GM12878 (cell line): ENCODE results near the gene FGF19. TPM values are rescaled to one million over a fixed set of nuclear protein-coding genes. Genes with fewer than 3 reads are reported as not detected.

ENCODE experiments used
- ATAC-seq: fragments of 200-7000 bp; cut with Tn5 transposase; 3 replicates; pipeline ENCODE4 v1.9.1; 2020; ENCODE audit warnings: mild to moderate bottlenecking, moderate library complexity
- BruUV-seq: library from RNA; stranded (reverse); fragments of 400-500 nt; replicated peaks from 2 replicates; lab custom pipeline; 2021; lab: Mats Ljungman, UMichigan
- CTCF ChIA-PET: fragments of 300-600 bp; sonication (Branson Sonifier 250); formaldehyde crosslinking; extraction: SDS; loops from one replicate; lab custom pipeline; 2021; ENCODE audit warnings: inconsistent platforms; lab: Yijun Ruan, JAX
- POLR2A ChIA-PET: fragments of 350-600 bp; formaldehyde crosslinking; extraction: SDS; loops from one replicate; lab custom pipeline; 2021; ENCODE audit warnings: inconsistent platforms; lab: Charles Lee
- RAD21 ChIA-PET: fragments of 300-600 bp; sonication (Branson Sonifier 250); formaldehyde crosslinking; loops from one replicate; lab custom pipeline; 2023; ENCODE audit warnings: antibody characterized with exemption; ENCODE audit not compliant: unreplicated experiment; lab: Charles Lee
- SMC1A ChIA-PET: fragments of 300-600 bp; sonication (Branson Sonifier 250); formaldehyde crosslinking; loops from one replicate; lab custom pipeline; 2023; ENCODE audit not compliant: unreplicated experiment, uncharacterized antibody; lab: Charles Lee
- DNase-seq: peaks from one replicate; pipeline ENCODE4 v3.0.0-alpha.2; 2011; ENCODE audit warnings: low read depth, low spot score
- FAIRE-seq: peaks from 3 replicates; lab custom pipeline; 2011; peaks lifted over from hg19 to GRCh38; lab: Jason Lieb, UNC
- H2AFZ ChIP-seq: 2 replicates; pipeline ENCODE4 v1.6.0; 2011; ENCODE audit warnings: low read depth, low read length, control low read depth; ENCODE audit not compliant: control insufficient read depth
- H3K27ac ChIP-seq: 2 replicates; pipeline ENCODE4 v1.5.1; 2011; ENCODE audit warnings: control low read depth; ENCODE audit not compliant: control insufficient read depth, insufficient read depth
- H3K27me3 ChIP-seq, 2 experiments: replicated peaks in 1 of 2; 2 replicates each; pipeline versions ENCODE4 v1.6.0 to v1.6.1; 2011; ENCODE audit warnings: low read length in 1 of 2; ENCODE audit not compliant: control insufficient read depth in 2 of 2, insufficient read depth in 2 of 2
- H3K36me3 ChIP-seq, 2 experiments: 2 replicates each; pipeline ENCODE4 v1.5.1; 2011; ENCODE audit warnings: low read length in 1 of 2; ENCODE audit not compliant: control insufficient read depth in 2 of 2, insufficient read depth in 2 of 2
- H3K4me1 ChIP-seq: 2 replicates; pipeline ENCODE4 v1.6.1; 2011; ENCODE audit warnings: mild to moderate bottlenecking, low read length, moderate library complexity, mixed read lengths; ENCODE audit not compliant: control insufficient read depth, insufficient read depth
- H3K4me2 ChIP-seq: 2 replicates; pipeline ENCODE4 v1.6.0; 2011; ENCODE audit warnings: control low read depth; ENCODE audit not compliant: control insufficient read depth, insufficient read depth
- H3K4me3 ChIP-seq: fragments of 200-600 bp; sonication (generic); 2 replicates; pipeline ENCODE4 v1.5.1; 2016
- H3K79me2 ChIP-seq: 2 replicates; pipeline ENCODE4 v1.6.0; 2011; ENCODE audit warnings: low read length; ENCODE audit not compliant: control insufficient read depth, insufficient read depth
- H3K9ac ChIP-seq: 2 replicates; pipeline ENCODE4 v1.8.0; 2011; ENCODE audit warnings: low read length, control low read depth, mixed read lengths; ENCODE audit not compliant: control insufficient read depth, insufficient read depth
- H3K9me3 ChIP-seq: replicated peaks from 3 replicates; pipeline ENCODE4 v1.5.1; 2011; ENCODE audit warnings: mild to moderate bottlenecking, low read length; ENCODE audit not compliant: control insufficient read depth, insufficient read depth
- H4K20me1 ChIP-seq: 2 replicates; pipeline ENCODE4 v1.6.0; 2011; ENCODE audit not compliant: control insufficient read depth, insufficient read depth
- CBX3 ChIP-seq: fragments of 200-600 bp; sonication (generic); IDR thresholded peaks from 2 replicates; pipeline ENCODE4 v1.6.1; 2016; ENCODE audit warnings: low read depth, borderline replicate concordance
- CEBPZ ChIP-seq: fragments of 150-350 bp; IDR thresholded peaks from 2 replicates; pipeline ENCODE4 v1.6.1; 2016; ENCODE audit warnings: low read depth, low read length
- E4F1 ChIP-seq: fragments of 450-650 bp; IDR thresholded peaks from 2 replicates; pipeline ENCODE4 v1.6.1; 2018; ENCODE audit warnings: borderline replicate concordance, mild to moderate bottlenecking; ENCODE audit not compliant: partially characterized antibody
- ELK1 ChIP-seq: IDR thresholded peaks from 2 replicates; pipeline ENCODE4 v1.6.1; 2012; ENCODE audit warnings: low read depth, low read length, improper control_type of control experiment
- HDAC6 ChIP-seq: fragments of 200-600 bp; sonication (generic); IDR thresholded peaks from one replicate; pipeline ENCODE4 v1.8.0; 2017; ENCODE audit warnings: antibody characterized with exemption; ENCODE audit not compliant: unreplicated experiment
- NRF1 ChIP-seq: conservative IDR thresholded peaks from 2 replicates; pipeline ENCODE4 v1.6.1; 2011; ENCODE audit warnings: mild to moderate bottlenecking, low read depth, low read length, improper control_type of control experiment
- POU2F2 ChIP-seq: IDR thresholded peaks from 3 replicates; pipeline ENCODE4 v1.6.1; 2011; ENCODE audit warnings: low read depth, mild to moderate bottlenecking, low read length, borderline replicate concordance
- STAT3 ChIP-seq: IDR thresholded peaks from 2 replicates; pipeline ENCODE4 v1.6.1; 2011; ENCODE audit warnings: low read depth, low read length, improper control_type of control experiment
- TBL1XR1 ChIP-seq: IDR thresholded peaks from 2 replicates; pipeline ENCODE4 v1.6.1; 2012; ENCODE audit warnings: low read depth, low read length, improper control_type of control experiment
- TCF3 ChIP-seq: IDR thresholded peaks from 2 replicates; pipeline ENCODE4 v1.6.1; 2012; ENCODE audit warnings: low read depth, mild to moderate bottlenecking, low read length, borderline replicate concordance; ENCODE audit not compliant: insufficient read depth
- ZBTB11 ChIP-seq: fragments of 450-650 bp; formaldehyde crosslinking; IDR thresholded peaks from 2 replicates; pipeline ENCODE4 v1.5.0; 2022; ENCODE audit warnings: mild to moderate bottlenecking, missing genetic modification characterization
- ZNF217 ChIP-seq: fragments of 450-650 bp; IDR thresholded peaks from 2 replicates; pipeline ENCODE4 v1.6.1; 2017; ENCODE audit warnings: antibody characterized with exemption, mild to moderate bottlenecking
- WGBS: methylation state at CpG from one replicate; pipeline ENCODE4 v1.1.6; 2016; ENCODE audit warnings: low lambda C conversion rate; ENCODE audit not compliant: insufficient replicate concordance, insufficient coverage; ENCODE audit errors: missing lambda C conversion rate; 5-methylcytosine and 5-hydroxymethylcytosine counted together
- in situ Hi-C: fragments of 300-500 bp; cut with MboI; formaldehyde crosslinking; loops from 9 replicates; pipeline ENCODE4 v1.14.3; 2018; ENCODE audit warnings: mixed read lengths
- intact Hi-C: fragments of 100-400 bp; cut with micrococcal nuclease; formaldehyde crosslinking; loops from one replicate; pipeline ENCODE4 v1.14.2; 2022; ENCODE audit not compliant: unreplicated experiment
- polyA plus RNA-seq, 11 experiments: library from polyadenylated mRNA; depleted of rRNA in 4 of 11; unstranded in 6 of 11; stranded (reverse) in 5 of 11; fragments of >200 nt; fragmentation: Nextera tagmentation in 4 of 11; fragmentation: Illumina TruSeq in 1 of 11; extraction: Ambion mirVana in 4 of 11; extraction: Trizol in 1 of 11; gene quantifications; 1 replicate in 1 of 11; 2 replicates in 10 of 11; pipeline versions ENCODE4 v1.2.1 to v1.2.3, GENCODE V29; 2011 to 2016; ENCODE audit warnings: inconsistent platforms in 2 of 11, missing spikeins in 2 of 11, low read depth in 1 of 11
- total RNA-seq, 4 experiments: library from RNA; depleted of rRNA in 3 of 4; stranded (reverse); fragments of >200 nt in 3 of 4; fragmentation: Illumina TruSeq in 1 of 4; extraction: Trizol in 1 of 4; gene quantifications; 2 replicates each; pipeline versions ENCODE4 v1.2.1 to v1.2.3, GENCODE V29; 2013 to 2021

Gene FGF19
- total and polyA plus RNA-seq, 10 of the 15 experiments (the other 5 are each of a cell fraction or from before 2014, with no cell fraction given), result 0.08 TPM; not detected in 9

- TF ChIP-seq ZBTB11 (CRISPR knock-in tag) (no peak), CBX3 (no peak), NRF1 (no peak)
- TF ChIP-seq, all 136 proteins: peak for 0
These were observed 50.3 kb downstream of the FGF19 start (continued) for GRCh38 chr11:69653406-69653960.

- no peak for ATAC-seq
- Histone ChIP-seq H3K27ac (no peak overlapping the region), H2AFZ (no peak overlapping the region), H3K79me2 (no peaks in the 10 kb centered on the region), H3K4me2 (no peak overlapping the region), H3K9ac (no peak overlapping the region), H3K36me3 (no peaks in the 10 kb centered on the region), H3K4me3 (no peak overlapping the region), H3K9me3 (no peaks in the 10 kb centered on the region; the same call in 2 of the 3 replicates), H3K27me3 (no peaks in the 10 kb centered on the region), H4K20me1 (no peaks in the 10 kb centered on the region), H3K4me1 (no peaks in the 10 kb centered on the region)
- intact Hi-C loops, result no loop called here
- in situ Hi-C loops, result no loop called here
- FAIRE-seq, result no peak
- BruUV-seq, result no TSS peak
- WGBS, result 70% methylated on average over 11 of the region's 11 CpGs
- ChIA-PET RAD21 (no interaction called here), SMC1A (no interaction called here), POLR2A (no interaction called here), CTCF (interaction anchor here (1.6 kb wide), 1 partner anchor 17 kb away, joined by 4 read pairs; no protein-coding TSS in a partner anchor)
- DNase-seq, result no peak
- TF ChIP-seq HDAC6, result no peak
- TF ChIP-seq POU2F2, result no peak
- TF ChIP-seq STAT3, result no peak
- TF ChIP-seq ELK1, result no peak
- no peak for TF ChIP-seq TBL1XR1
- no peak for TF ChIP-seq E4F1
- TF ChIP-seq CEBPZ, result no peak
- TF ChIP-seq ZNF217, result no peak
- no peak for TF ChIP-seq TCF3
These were observed 50.8 kb downstream of the FGF19 start for GRCh38 chr11:69652999-69653398.
